AG04450 (cell line): ENCODE results near the gene EVA1B. TPM values are rescaled to one million over a fixed set of nuclear protein-coding genes. Genes with fewer than 3 reads are reported as not detected.

Source experiments
- CTCF ChIA-PET: fragments of 300-600, 350-600 bp; formaldehyde crosslinking; extraction: SDS; loops from one replicate; lab custom pipeline; 2022; ENCODE audit warnings: antibody characterized with exemption, inconsistent platforms; lab: Charles Lee
- POLR2A ChIA-PET: fragments of 350-600 bp; formaldehyde crosslinking; extraction: SDS; loops from one replicate; lab custom pipeline; 2021; ENCODE audit warnings: antibody characterized with exemption, inconsistent platforms; lab: Yijun Ruan, JAX
- DNase-seq: peaks from one replicate; pipeline ENCODE4 v3.0.0-alpha.2; 2011; ENCODE audit warnings: low read depth, low spot score
- H3K27ac ChIP-seq: one replicate; pipeline ENCODE4 v1.5.1; 2012; ENCODE audit warnings: low read depth, low read length, control low read depth
- H3K27me3 ChIP-seq: one replicate; pipeline ENCODE4 v1.6.0; 2012; ENCODE audit warnings: low read length; ENCODE audit not compliant: control insufficient read depth, insufficient read depth
- H3K4me3 ChIP-seq: 2 replicates; pipeline ENCODE4 v1.5.1; 2011; ENCODE audit warnings: mild to moderate bottlenecking, low read depth, low read length, control low read depth
- H3K9me3 ChIP-seq: 2 replicates; pipeline ENCODE4 v1.5.1; 2012; ENCODE audit warnings: low read length; ENCODE audit not compliant: control insufficient read depth, insufficient read depth
- CTCF ChIP-seq: IDR thresholded peaks from 2 replicates; pipeline ENCODE4 v1.5.1; 2011; ENCODE audit warnings: low read depth, low read length, control low read depth, inconsistent platforms
- polyA plus RNA-seq: library from polyadenylated mRNA; depleted of rRNA; stranded (reverse); fragments of >200 nt; gene quantifications from 2 replicates; pipeline ENCODE4 v1.2.3, GENCODE V29; 2011; rRNA removed

Gene EVA1B
- polyA plus RNA-seq, 1 experiment = 27.2 TPM

GRCh38 chr1:36274201-36274600 lies 49.2 kb downstream of the EVA1B start:
- DNase-seq = no peak
- Histone ChIP-seq H3K27me3 (no peaks in the 10 kb centered on the region), H3K4me3 (no peak overlapping the region), H3K9me3 (no peaks in the 10 kb centered on the region), H3K27ac (no peak overlapping the region)
- CTCF ChIA-PET = interaction anchor here (0.6 to 1.5 kb wide), 4 partner anchors 11 to 125 kb away, joined by 3 to 14 read pairs (median 5); partner anchors contain the start of gene TRAPPC3
- POLR2A ChIA-PET = interaction anchor here (0.6 kb wide), 1 partner anchor 12 kb away, joined by 4 read pairs; no protein-coding TSS in a partner anchor
- no peak for TF ChIP-seq CTCF

- no peak for TF ChIP-seq CTCF
- DNase-seq = no peak
- no peaks in the 10 kb centered on the region for H3K9me3 ChIP-seq
- CTCF ChIA-PET = interaction anchor here (0.9 to 1.5 kb wide), 3 partner anchors 15 to 124 kb away, joined by 3 to 14 read pairs (median 4); partner anchors contain the start of gene TRAPPC3
- no peak overlapping the region for H3K4me3 ChIP-seq
- POLR2A ChIA-PET = interaction anchor here (0.7 kb wide), 1 partner anchor 34 kb away, joined by 3 read pairs; no protein-coding TSS in a partner anchor
- no peaks in the 10 kb centered on the region for H3K27me3 ChIP-seq
- no peak overlapping the region for H3K27ac ChIP-seq
Observed at GRCh38 chr1:36273024-36273423, 50.4 kb downstream of the EVA1B start.

Other genes starting within 250 kb of the EVA1B start
- gene TEKT2, start 239.6 kb downstream of the EVA1B start, polyA plus RNA-seq = 0.12 TPM in 2 replicates
- 22.1 and 26.5 TPM in 2 replicates for gene ADPRS, start 234.8 kb downstream of the EVA1B start, polyA plus RNA-seq
- gene COL8A2, start 198.4 kb downstream of the EVA1B start, polyA plus RNA-seq = 1.5 and 1.6 TPM in 2 replicates
- 88.5 and 92.3 TPM in 2 replicates for gene TRAPPC3, start 174.2 kb downstream of the EVA1B start, polyA plus RNA-seq
- gene MAP7D1, start 167.5 kb downstream of the EVA1B start, polyA plus RNA-seq = 23.4 and 28.2 TPM in 2 replicates
- gene THRAP3, start 99.2 kb downstream of the EVA1B start, polyA plus RNA-seq = 76.0 and 76.5 TPM in 2 replicates
- 1.3 and 1.7 TPM in 2 replicates for gene SH3D21, start 17.3 kb downstream of the EVA1B start, polyA plus RNA-seq
- gene STK40, start 62.3 kb upstream of the EVA1B start, polyA plus RNA-seq = 26.4 and 30.3 TPM in 2 replicates
- gene LSM10, start 74.3 kb upstream of the EVA1B start, polyA plus RNA-seq = 50.8 and 63.6 TPM in 2 replicates
- gene OSCP1, start 126.8 kb upstream of the EVA1B start, polyA plus RNA-seq = 7.9 and 8.1 TPM in 2 replicates
- 64.8 and 73.5 TPM in 2 replicates for gene MRPS15, start 140.7 kb upstream of the EVA1B start, polyA plus RNA-seq
- gene CSF3R, start 159.3 kb upstream of the EVA1B start, polyA plus RNA-seq = not detected in 2 replicates